Nephron (organoid): ENCODE data around the gene MACROD2.

ENCODE experiments used
- H3K27ac Mint-ChIP-seq, 3 experiments: 2 replicates each; pipeline ENCODE4 v1.8.0; 2020; ENCODE audit warnings: mixed read lengths in 3 of 3, mild to moderate bottlenecking in 2 of 3, moderate library complexity in 1 of 3
- H3K27me3 Mint-ChIP-seq: 2 replicates; pipeline ENCODE4 v1.8.0; 2021; ENCODE audit warnings: low read depth, mild to moderate bottlenecking, moderate library complexity, mixed read lengths
- H3K36me3 Mint-ChIP-seq: 2 replicates; pipeline ENCODE4 v1.8.0; 2020; ENCODE audit warnings: low read depth, mixed read lengths
- H3K4me1 Mint-ChIP-seq: 2 replicates; pipeline ENCODE4 v1.8.0; 2020; ENCODE audit warnings: mixed read lengths
- H3K4me3 Mint-ChIP-seq, 3 experiments: 2 replicates each; pipeline ENCODE4 v1.8.0; 2020; ENCODE audit warnings: mild to moderate bottlenecking in 3 of 3, mixed read lengths in 3 of 3, moderate library complexity in 2 of 3
- H3K9me3 Mint-ChIP-seq: 2 replicates; pipeline ENCODE4 v1.8.0; 2020; ENCODE audit warnings: mixed read lengths
- TF ChIP-seq, protein P1 (sequence below), 3 experiments: fragments of 200-600 bp; sonication (generic); IDR thresholded peaks; one replicate each; pipeline ENCODE4 v1.5.0; 2021; ENCODE audit warnings: antibody characterized with exemption in 3 of 3; ENCODE audit not compliant: unreplicated experiment in 3 of 3

Gene MACROD2

GRCh38 chr20:14956026-14956425 is 960.7 kb downstream of the MACROD2 start:
- Mint-ChIP-seq H3K36me3 (no peaks in the 10 kb centered on the region), H3K9me3 (no peaks in the 10 kb centered on the region), H3K4me3 (no peak overlapping the region), H3K27me3 (no peaks in the 10 kb centered on the region), H3K4me1 (peaks cover 19% of the 10 kb centered on the region), H3K27ac (peak overlapping the region in 1 of 3 experiments; percentile 28)
- TF ChIP-seq, protein P1, sequence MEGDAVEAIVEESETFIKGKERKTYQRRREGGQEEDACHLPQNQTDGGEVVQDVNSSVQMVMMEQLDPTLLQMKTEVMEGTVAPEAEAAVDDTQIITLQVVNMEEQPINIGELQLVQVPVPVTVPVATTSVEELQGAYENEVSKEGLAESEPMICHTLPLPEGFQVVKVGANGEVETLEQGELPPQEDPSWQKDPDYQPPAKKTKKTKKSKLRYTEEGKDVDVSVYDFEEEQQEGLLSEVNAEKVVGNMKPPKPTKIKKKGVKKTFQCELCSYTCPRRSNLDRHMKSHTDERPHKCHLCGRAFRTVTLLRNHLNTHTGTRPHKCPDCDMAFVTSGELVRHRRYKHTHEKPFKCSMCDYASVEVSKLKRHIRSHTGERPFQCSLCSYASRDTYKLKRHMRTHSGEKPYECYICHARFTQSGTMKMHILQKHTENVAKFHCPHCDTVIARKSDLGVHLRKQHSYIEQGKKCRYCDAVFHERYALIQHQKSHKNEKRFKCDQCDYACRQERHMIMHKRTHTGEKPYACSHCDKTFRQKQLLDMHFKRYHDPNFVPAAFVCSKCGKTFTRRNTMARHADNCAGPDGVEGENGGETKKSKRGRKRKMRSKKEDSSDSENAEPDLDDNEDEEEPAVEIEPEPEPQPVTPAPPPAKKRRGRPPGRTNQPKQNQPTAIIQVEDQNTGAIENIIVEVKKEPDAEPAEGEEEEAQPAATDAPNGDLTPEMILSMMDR (IDR thresholded peaks at IDR 0.05; ENCODE audit: unreplicated experiment in 3 of 3): no peak

- peaks cover 17% of the 10 kb centered on the region for H3K4me1 Mint-ChIP-seq
- no peaks in the 10 kb centered on the region for H3K9me3 Mint-ChIP-seq
- no peak overlapping the region for H3K4me3 Mint-ChIP-seq
- no peaks in the 10 kb centered on the region for H3K36me3 Mint-ChIP-seq
- H3K27ac Mint-ChIP-seq: no peak overlapping the region
- TF ChIP-seq, protein P1 (IDR thresholded peaks at IDR 0.05; ENCODE audit: unreplicated experiment in 3 of 3): no peak
- H3K27me3 Mint-ChIP-seq: no peaks in the 10 kb centered on the region
Observed at GRCh38 chr20:14956538-14956937, 961.2 kb downstream of the MACROD2 start.

GRCh38 chr20:14957402-14957801 is 962.1 kb downstream of the MACROD2 start:
- no peak overlapping the region for H3K4me3 Mint-ChIP-seq

GRCh38 chr20:14958626-14959025 is 963.3 kb downstream of the MACROD2 start:
- H3K4me1 Mint-ChIP-seq: peaks cover 5% of the 10 kb centered on the region
- H3K27me3 Mint-ChIP-seq: no peaks in the 10 kb centered on the region
- H3K9me3 Mint-ChIP-seq: no peaks in the 10 kb centered on the region
- H3K36me3 Mint-ChIP-seq: no peaks in the 10 kb centered on the region
- no peak overlapping the region for H3K4me3 Mint-ChIP-seq
- H3K27ac Mint-ChIP-seq: no peak overlapping the region
- TF ChIP-seq, protein P1 (IDR thresholded peaks at IDR 0.05; ENCODE audit: unreplicated experiment in 3 of 3): no peak

More at GRCh38 chr20:14957402-14957801, 962.1 kb downstream of the MACROD2 start:
- H3K4me1 Mint-ChIP-seq: peaks cover 10% of the 10 kb centered on the region
- TF ChIP-seq, protein P1 (IDR thresholded peaks at IDR 0.05; ENCODE audit: unreplicated experiment in 3 of 3): no peak
- no peak overlapping the region for H3K27ac Mint-ChIP-seq
- H3K27me3 Mint-ChIP-seq: no peaks in the 10 kb centered on the region
- no peaks in the 10 kb centered on the region for H3K36me3 Mint-ChIP-seq
- H3K9me3 Mint-ChIP-seq: no peaks in the 10 kb centered on the region

- Mint-ChIP-seq H3K4me3 (no peak overlapping the region), H3K27ac (no peak overlapping the region)
Observed at GRCh38 chr20:14959506-14960475, 964.5 kb downstream of the MACROD2 start.

More at GRCh38 chr20:14959506-14960475, 964.5 kb downstream of the MACROD2 start:
- Mint-ChIP-seq H3K36me3 (no peaks in the 10 kb centered on the region), H3K9me3 (no peaks in the 10 kb centered on the region), H3K4me1 (peaks cover 5% of the 10 kb centered on the region), H3K27me3 (peaks cover 2% of the 10 kb centered on the region)
- TF ChIP-seq, protein P1 (IDR thresholded peaks at IDR 0.05; ENCODE audit: unreplicated experiment in 3 of 3): no peak
